Skeletal muscle tissue (tissue), 4 donors: ENCODE measurements around the gene FBXO31. TPM values are rescaled to one million over a fixed set of nuclear protein-coding genes. Genes with fewer than 3 reads are reported as not detected.

Source experiments
- H3K27ac ChIP-seq: one replicate; pipeline ENCODE4 v1.7.0; 2013; ENCODE audit warnings: mild to moderate bottlenecking, low read depth, low read length, inconsistent platforms
- H3K27me3 ChIP-seq, 3 donors: one replicate each; pipeline ENCODE4 v1.7.0; 2013; ENCODE audit warnings: low read length in 3 of 3; ENCODE audit not compliant: control insufficient read depth in 3 of 3, insufficient read depth in 3 of 3
- H3K36me3 ChIP-seq, 3 donors: one replicate each; pipeline ENCODE4 v1.7.0; 2013; ENCODE audit warnings: low read length in 3 of 3; ENCODE audit not compliant: control insufficient read depth in 3 of 3, insufficient read depth in 3 of 3
- H3K4me1 ChIP-seq, 3 donors: one replicate each; pipeline ENCODE4 v1.7.0; 2013; ENCODE audit warnings: low read length in 3 of 3, mild to moderate bottlenecking in 3 of 3; ENCODE audit not compliant: control insufficient read depth in 3 of 3, insufficient read depth in 3 of 3
- H3K4me3 ChIP-seq, 3 donors: one replicate each; pipeline ENCODE4 v1.7.0; 2013; ENCODE audit warnings: low read length in 3 of 3
- H3K9ac ChIP-seq, 3 donors: one replicate each; pipeline ENCODE4 v1.7.0; 2013; ENCODE audit warnings: low read length in 3 of 3, mild to moderate bottlenecking in 3 of 3, moderate library complexity in 2 of 3, low read depth in 1 of 3
- H3K9me3 ChIP-seq, 3 donors: one replicate each; pipeline ENCODE4 v1.7.0; 2013; ENCODE audit warnings: low read length in 3 of 3; ENCODE audit not compliant: control insufficient read depth in 3 of 3
- total RNA-seq: library from RNA; depleted of rRNA; stranded (reverse); fragments of >200 nt; gene quantifications from one replicate; pipeline ENCODE4 v1.2.3, GENCODE V29; 2014
- donor health status: Osteomylitis.

The FBXO31 gene
- total RNA-seq, 1 donor from 2014 or later: 26.6 TPM

- H3K4me3 ChIP-seq: no peak overlapping the region
- no peak overlapping the region for H3K27ac ChIP-seq
- peaks cover 0 to 3% (median 2%) of the 10 kb centered on the region in 3 donors for H3K36me3 ChIP-seq
- H3K4me1 ChIP-seq: no peaks in the 10 kb centered on the region
- no peak overlapping the region for H3K9ac ChIP-seq
- peaks cover 0 to 2% (median 0%) of the 10 kb centered on the region in 3 donors for H3K9me3 ChIP-seq
- H3K27me3 ChIP-seq: no peaks in the 10 kb centered on the region
Observed at GRCh38 chr16:87304951-87305350, 78.6 kb downstream of the FBXO31 start.

- no peak overlapping the region for H3K27ac ChIP-seq
- no peaks in the 10 kb centered on the region for H3K27me3 ChIP-seq
- peaks cover 0 to 2% (median 0%) of the 10 kb centered on the region in 3 donors for H3K9me3 ChIP-seq
- no peak overlapping the region for H3K4me3 ChIP-seq
- no peak overlapping the region for H3K9ac ChIP-seq
- no peaks in the 10 kb centered on the region for H3K4me1 ChIP-seq
- peaks cover 0 to 3% (median 2%) of the 10 kb centered on the region in 3 donors for H3K36me3 ChIP-seq
Observed at GRCh38 chr16:87303962-87304521, 79.5 kb downstream of the FBXO31 start.

GRCh38 chr16:87303431-87303930 is 80.1 kb downstream of the FBXO31 start:
- peaks cover 1 to 4% (median 2%) of the 10 kb centered on the region in 3 donors for H3K36me3 ChIP-seq
- H3K9me3 ChIP-seq: peaks cover 0 to under 1% (median 0%) of the 10 kb centered on the region in 3 donors
- H3K4me1 ChIP-seq: no peaks in the 10 kb centered on the region
- H3K4me3 ChIP-seq: no peak overlapping the region
- H3K9ac ChIP-seq: no peak overlapping the region
- H3K27me3 ChIP-seq: no peaks in the 10 kb centered on the region
- no peak overlapping the region for H3K27ac ChIP-seq

- Histone ChIP-seq H3K9me3 (no peaks in the 10 kb centered on the region), H3K4me3 (no peak overlapping the region)
Observed at GRCh38 chr16:87298857-87299465, 84.6 kb downstream of the FBXO31 start.

GRCh38 chr16:87297918-87298631 is 85.5 kb downstream of the FBXO31 start:
- Histone ChIP-seq H3K4me3 (no peak overlapping the region), H3K36me3 (peaks cover 3 to 4% (median 4%) of the 10 kb centered on the region in 3 donors), H3K27me3 (no peaks in the 10 kb centered on the region), H3K9ac (no peak overlapping the region), H3K4me1 (no peaks in the 10 kb centered on the region), H3K27ac (no peak overlapping the region), H3K9me3 (no peaks in the 10 kb centered on the region)

More at GRCh38 chr16:87298857-87299465, 84.6 kb downstream of the FBXO31 start:
- H3K27me3 ChIP-seq: no peaks in the 10 kb centered on the region
- H3K36me3 ChIP-seq: peaks cover 2 to 4% (median 3%) of the 10 kb centered on the region in 3 donors
- H3K4me1 ChIP-seq: no peaks in the 10 kb centered on the region
- H3K27ac ChIP-seq: no peak overlapping the region
- no peak overlapping the region for H3K9ac ChIP-seq

- Histone ChIP-seq H3K27ac (no peak overlapping the region), H3K4me1 (no peaks in the 10 kb centered on the region), H3K9ac (no peak overlapping the region), H3K27me3 (no peaks in the 10 kb centered on the region), H3K4me3 (no peak overlapping the region), H3K36me3 (peaks cover 2 to 4% (median 3%) of the 10 kb centered on the region in 3 donors), H3K9me3 (no peaks in the 10 kb centered on the region)
Observed at GRCh38 chr16:87297407-87297806, 86.2 kb downstream of the FBXO31 start.

- Histone ChIP-seq H3K27me3 (no peaks in the 10 kb centered on the region), H3K9me3 (peaks cover 0 to 3% (median 0%) of the 10 kb centered on the region in 3 donors), H3K9ac (no peak overlapping the region), H3K4me1 (no peaks in the 10 kb centered on the region), H3K36me3 (peaks cover 2 to 7% (median 4%) of the 10 kb centered on the region in 3 donors), H3K27ac (no peak overlapping the region), H3K4me3 (no peak overlapping the region)
Observed at GRCh38 chr16:87295661-87296531, 87.7 kb downstream of the FBXO31 start.

- Histone ChIP-seq H3K4me3 (no peak overlapping the region), H3K27me3 (no peaks in the 10 kb centered on the region), H3K9ac (no peak overlapping the region), H3K4me1 (no peaks in the 10 kb centered on the region), H3K9me3 (peaks cover 0 to 3% (median 0%) of the 10 kb centered on the region in 3 donors), H3K36me3 (peaks cover 2 to 7% (median 4%) of the 10 kb centered on the region in 3 donors), H3K27ac (no peak overlapping the region)
Observed at GRCh38 chr16:87295259-87295658, 88.3 kb downstream of the FBXO31 start.

- H3K9me3 ChIP-seq: peaks cover 0 to 3% (median 0%) of the 10 kb centered on the region in 3 donors
- no peak overlapping the region for H3K4me3 ChIP-seq
- no peaks in the 10 kb centered on the region for H3K4me1 ChIP-seq
- no peak overlapping the region for H3K27ac ChIP-seq
- no peak overlapping the region for H3K9ac ChIP-seq
- peaks cover 2 to 7% (median 4%) of the 10 kb centered on the region in 3 donors for H3K36me3 ChIP-seq
- no peaks in the 10 kb centered on the region for H3K27me3 ChIP-seq
Observed at GRCh38 chr16:87293990-87294389, 89.6 kb downstream of the FBXO31 start.
